ENCODE data around the gene CELF2.

CELF2 gene

DNA sequence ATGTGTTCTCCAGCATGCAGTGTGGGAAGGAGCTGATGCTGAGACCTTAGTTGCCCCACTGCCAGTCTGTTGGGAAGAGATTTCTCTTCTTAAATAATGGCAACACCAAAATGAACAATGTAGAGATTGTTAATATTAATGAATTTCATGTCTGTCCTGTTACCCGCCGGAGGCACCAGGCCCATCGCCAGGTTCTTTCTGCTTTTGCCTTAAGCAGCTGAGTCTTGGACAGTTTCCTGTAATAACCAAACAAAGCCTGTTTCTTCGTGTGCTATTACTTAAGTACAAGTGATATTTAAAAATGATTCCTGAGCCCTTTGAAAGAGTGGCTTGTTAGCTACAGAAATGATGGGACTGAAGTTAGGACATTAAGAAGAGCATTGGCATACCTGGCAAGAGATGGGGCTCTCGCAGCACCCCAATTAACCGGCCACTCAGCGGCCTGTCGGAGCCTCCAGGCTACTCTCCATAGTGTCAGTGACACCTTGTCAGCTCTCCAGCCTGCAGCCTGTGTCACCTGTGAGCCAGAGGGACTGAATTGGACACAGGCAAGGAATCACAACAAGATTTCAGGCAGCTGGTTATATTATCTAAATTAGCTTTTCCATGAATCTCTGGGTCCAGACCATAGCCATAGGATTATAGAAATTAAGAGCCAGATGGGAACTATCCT, 142.0 kb downstream of the CELF2 start:
- DNase-seq (ENCODE audit: low read depth, low spot score): no peak

GRCh38 chr10:11161096-11161495, 143.4 kb downstream of the CELF2 start:
- no peak overlapping the region for H3K4me3 ChIP-seq (ENCODE audit: low read length)
- no peak for DNase-seq (ENCODE audit: low read depth, low spot score)

More for the DNA sequence above, 142.0 kb downstream of the CELF2 start:
- no peak overlapping the region for H3K4me3 ChIP-seq (ENCODE audit: low read length)

DNA sequence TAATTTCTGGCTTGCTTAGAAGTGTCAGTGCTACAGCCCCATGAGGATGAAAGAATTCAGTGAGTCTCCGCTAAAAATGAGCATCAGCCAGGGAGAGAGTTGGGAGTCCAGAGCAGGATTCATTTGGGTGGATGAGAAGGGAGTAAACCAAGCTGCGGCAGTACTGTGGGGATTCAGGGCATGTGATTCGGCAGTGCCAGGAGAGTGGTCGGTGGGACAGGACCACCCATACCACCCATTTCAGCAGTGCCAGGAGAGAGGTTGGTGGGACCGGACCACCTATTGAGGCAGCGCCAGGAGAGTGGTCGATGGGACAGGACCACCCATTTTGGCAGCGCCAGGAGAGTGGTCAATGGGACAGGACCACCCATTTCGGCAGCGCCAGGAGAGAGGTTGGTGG, 144.2 kb downstream of the CELF2 start:
- no peak for DNase-seq (ENCODE audit: low read depth, low spot score)
- H3K4me3 ChIP-seq (ENCODE audit: low read length): no peak overlapping the region

DNA sequence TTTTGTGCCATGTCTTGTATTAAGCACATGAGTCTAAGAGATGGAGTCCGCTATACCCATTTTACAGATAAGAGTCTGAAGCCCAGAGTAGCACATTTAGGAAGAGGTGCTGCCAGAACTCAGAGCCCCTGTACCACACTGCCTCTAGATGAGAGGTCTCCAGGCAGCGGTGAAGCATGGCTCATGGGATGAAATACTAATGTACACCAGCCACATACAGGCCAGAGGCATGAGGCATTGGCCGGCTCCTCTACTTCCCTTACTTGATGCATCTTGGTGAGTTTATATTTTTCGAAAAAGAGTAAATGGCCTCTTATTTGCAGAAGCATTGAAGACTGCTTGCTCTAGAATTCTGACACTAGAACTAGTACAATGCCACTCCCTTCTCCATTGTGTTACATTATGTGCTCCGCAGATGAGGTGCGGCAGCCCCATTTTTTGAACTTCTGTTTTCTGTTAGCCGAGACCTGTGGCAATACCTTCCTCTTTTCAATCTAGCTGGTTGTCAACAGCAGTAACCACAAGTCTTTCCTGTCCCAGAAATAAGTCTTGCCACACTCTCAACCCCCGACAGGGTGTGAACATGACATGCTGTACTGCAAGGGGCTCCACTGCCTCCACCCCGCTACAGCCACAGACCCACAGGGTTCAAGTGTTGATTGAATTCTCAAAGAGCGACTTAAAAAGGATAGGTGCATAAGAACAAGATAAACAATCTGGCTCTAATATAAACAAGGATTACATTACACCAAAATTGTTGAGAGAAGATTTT, 145.3 kb downstream of the CELF2 start:
- DNase-seq (ENCODE audit: low read depth, low spot score): peak; percentile 98

GRCh38 chr10:11163780-11164550, 146.3 kb downstream of the CELF2 start:
- peak overlapping the region; percentile 84 for H3K4me3 ChIP-seq (ENCODE audit: low read length)

More for the DNA sequence above, 145.3 kb downstream of the CELF2 start:
- peak overlapping the region; percentile 84 for H3K4me3 ChIP-seq (ENCODE audit: low read length)

GRCh38 chr10:11164551-11164802, 146.8 kb downstream of the CELF2 start:
- no peak for DNase-seq (ENCODE audit: low read depth, low spot score)
- H3K4me3 ChIP-seq (ENCODE audit: low read length): peak overlapping the region; percentile 84

More at GRCh38 chr10:11163780-11164550, 146.3 kb downstream of the CELF2 start:
- DNase-seq (ENCODE audit: low read depth, low spot score): no peak

- peak; percentile 80 for DNase-seq (ENCODE audit: low read depth, low spot score)
- H3K4me3 ChIP-seq (ENCODE audit: low read length): peak overlapping the region; percentile 84
Observed at GRCh38 chr10:11164803-11165590, 147.3 kb downstream of the CELF2 start.

DNA sequence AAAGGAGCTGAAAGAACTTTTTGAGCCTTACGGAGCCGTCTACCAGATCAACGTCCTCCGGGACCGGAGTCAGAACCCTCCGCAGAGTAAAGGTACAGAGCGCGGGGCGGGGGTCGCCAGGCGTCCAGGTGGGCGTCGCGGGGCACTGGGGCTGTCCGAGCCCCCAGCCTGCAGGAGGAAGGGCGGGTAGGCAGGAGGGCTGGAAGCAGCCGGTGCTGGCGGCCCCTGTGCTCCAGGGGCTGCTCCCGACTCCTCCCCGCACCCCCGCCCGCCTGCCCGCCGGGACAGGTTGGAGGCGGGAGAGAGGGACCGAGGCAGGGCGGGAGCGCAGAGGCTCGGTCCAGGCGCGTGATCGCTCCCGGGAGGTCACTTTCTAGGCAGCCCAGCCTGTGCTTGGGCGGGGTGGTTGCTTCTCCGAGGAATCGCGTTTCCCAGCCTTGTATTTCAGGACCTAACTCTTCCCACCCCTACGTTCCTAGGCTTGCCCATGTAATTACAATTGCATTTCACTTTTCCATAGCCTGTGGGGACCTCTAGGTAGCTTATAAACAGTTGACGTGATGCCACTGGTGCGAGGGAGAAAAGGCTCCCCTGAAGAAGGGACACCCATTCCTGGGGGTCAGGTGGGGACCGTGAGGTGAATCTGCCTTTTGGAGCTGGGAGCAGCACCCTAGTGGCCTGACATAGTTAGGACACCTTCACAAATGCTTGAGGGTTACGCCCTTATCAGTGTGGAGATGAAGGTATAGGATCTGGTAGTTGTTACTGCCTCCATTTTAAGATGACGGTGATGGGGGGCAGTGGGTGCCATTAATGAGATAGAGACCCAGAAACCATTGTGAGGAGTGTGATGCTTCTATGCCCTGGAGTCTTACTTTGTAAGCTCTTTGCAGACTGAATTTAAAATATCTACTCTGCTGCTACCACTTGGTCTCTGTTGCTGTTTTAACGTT, 148.2 kb downstream of the CELF2 start:
- peak overlapping the region; percentile 84 for H3K4me3 ChIP-seq (ENCODE audit: low read length)
- DNase-seq (ENCODE audit: low read depth, low spot score): peak; percentile 94

- H3K4me3 ChIP-seq (ENCODE audit: low read length): peak overlapping the region; percentile 84
- no peak for DNase-seq (ENCODE audit: low read depth, low spot score)
Observed at GRCh38 chr10:11166550-11166949, 148.9 kb downstream of the CELF2 start.

DNA sequence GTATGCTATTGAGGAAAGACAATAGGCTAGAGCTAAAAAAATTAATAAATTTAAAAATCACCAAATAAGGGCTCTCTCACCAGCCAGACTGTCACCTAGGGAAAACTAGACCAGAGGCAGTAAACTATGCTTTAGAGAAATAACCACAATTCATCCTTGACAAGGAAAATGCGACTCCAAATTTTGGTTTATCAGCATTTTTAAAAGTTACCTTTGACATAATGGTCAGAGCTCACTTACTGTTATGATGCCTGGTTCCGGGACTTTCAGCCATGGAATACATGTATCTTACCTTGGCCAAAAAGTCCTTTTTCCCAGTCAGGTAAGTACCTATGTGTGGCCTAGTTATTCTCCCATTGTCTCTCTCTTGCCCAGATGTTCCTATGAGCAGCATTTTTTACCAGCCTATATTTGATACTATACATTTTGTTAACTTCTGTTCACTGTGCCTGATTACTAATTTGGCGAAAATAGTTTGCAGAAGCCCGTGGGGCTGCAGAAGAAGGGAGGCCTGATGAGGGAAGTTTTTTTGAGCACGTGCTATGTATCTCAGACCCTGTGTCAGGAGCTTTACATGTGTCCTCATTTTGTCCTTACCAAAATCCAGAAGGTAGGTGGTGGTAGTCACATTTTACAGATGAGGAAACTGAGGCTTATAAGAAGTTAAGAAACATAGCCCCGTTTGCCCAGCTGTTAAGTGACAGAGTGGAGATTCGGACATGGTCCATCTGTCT, 149.7 kb downstream of the CELF2 start:
- peak overlapping the region; percentile 84 for H3K4me3 ChIP-seq (ENCODE audit: low read length)
- DNase-seq (ENCODE audit: low read depth, low spot score): no peak

DNA sequence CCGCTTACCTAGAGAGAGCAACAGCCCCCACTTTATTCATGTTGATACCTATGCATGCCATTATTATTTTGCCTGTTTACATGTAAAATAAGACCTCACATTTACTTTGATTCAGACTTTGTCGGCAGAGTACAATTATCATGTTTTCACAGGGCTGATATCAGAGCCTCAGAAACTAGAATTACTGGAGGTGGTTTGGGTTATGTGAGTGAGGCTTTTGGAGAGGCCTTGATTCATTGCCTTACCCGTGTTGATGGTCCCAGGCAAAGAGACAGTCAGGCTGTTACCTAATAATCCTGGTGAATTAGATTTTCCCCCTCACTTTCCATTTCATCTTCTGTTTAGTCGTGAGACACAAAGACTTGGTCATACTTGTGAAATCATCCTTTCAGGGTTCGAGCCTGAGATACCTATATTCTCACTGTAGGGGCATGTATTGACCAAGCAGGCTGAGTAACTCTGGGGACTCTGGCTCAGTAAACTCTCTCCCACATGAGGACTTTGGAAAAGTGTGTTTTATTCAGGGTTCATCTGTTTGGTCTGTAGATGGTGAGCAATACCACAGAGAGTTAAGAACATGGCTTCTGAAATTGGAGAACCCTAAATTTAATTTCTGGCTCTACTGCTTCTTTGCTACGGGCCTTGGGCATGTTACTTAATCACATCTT, 150.9 kb downstream of the CELF2 start:
- no peak overlapping the region for H3K4me3 ChIP-seq (ENCODE audit: low read length)
- no peak for DNase-seq (ENCODE audit: low read depth, low spot score)

DNA sequence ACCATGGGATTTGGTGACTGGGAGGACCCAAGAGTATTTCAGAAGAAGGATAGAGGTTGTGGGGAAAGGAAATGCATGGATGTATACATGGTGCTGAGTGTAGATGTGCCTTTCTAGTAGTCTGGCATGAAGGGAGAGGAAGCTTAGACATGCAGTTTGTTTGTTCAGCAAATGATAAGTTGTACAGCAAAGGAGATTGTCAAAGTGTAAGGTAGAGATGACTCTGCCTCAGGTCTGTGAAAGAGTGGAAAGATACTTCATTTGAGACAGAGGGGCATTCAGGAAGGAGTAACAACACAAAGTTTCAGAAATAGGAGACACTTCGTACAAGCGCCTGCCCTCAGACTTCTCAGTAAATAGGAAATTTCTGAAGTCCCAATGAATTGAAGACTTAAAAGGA, 152.3 kb downstream of the CELF2 start:
- H3K4me3 ChIP-seq (ENCODE audit: low read length): no peak overlapping the region
- no peak for DNase-seq (ENCODE audit: low read depth, low spot score)

GRCh38 chr10:11170574-11170973, 152.9 kb downstream of the CELF2 start:
- peak overlapping the region; percentile 11; the same call in 1 of the 2 replicates for H3K4me3 ChIP-seq (ENCODE audit: low read length)

GRCh38 chr10:11170993-11171851, 153.6 kb downstream of the CELF2 start:
- H3K4me3 ChIP-seq (ENCODE audit: low read length): peak overlapping the region; percentile 11; the same call in 1 of the 2 replicates
- no peak for DNase-seq (ENCODE audit: low read depth, low spot score)

More at GRCh38 chr10:11170574-11170973, 152.9 kb downstream of the CELF2 start:
- DNase-seq (ENCODE audit: low read depth, low spot score): no peak

GRCh38 chr10:11173042-11173441, 155.4 kb downstream of the CELF2 start:
- DNase-seq (ENCODE audit: low read depth, low spot score): no peak
- no peak overlapping the region for H3K4me3 ChIP-seq (ENCODE audit: low read length)

- no peak for DNase-seq (ENCODE audit: low read depth, low spot score)
Observed at GRCh38 chr10:11175823-11176243, 158.2 kb downstream of the CELF2 start.

More at GRCh38 chr10:11175823-11176243, 158.2 kb downstream of the CELF2 start:
- H3K4me3 ChIP-seq (ENCODE audit: low read length): peak overlapping the region; percentile 20

All from Jurkat, Clone E6-1 (cell line).